WTC11 (cell line): ENCODE results near the gene ELMOD1. TPM values are rescaled to one million over a fixed set of nuclear protein-coding genes. Genes with fewer than 3 reads are reported as not detected.

Experiments
- ATAC-seq: fragments of 200-7000 bp; cut with Tn5 transposase; 2 replicates; pipeline ENCODE4 v1.10.0; 2021; ENCODE audit warnings: mild to moderate bottlenecking, moderate library complexity
- CTCF ChIA-PET: fragments of 300-600 bp; sonication (Branson Sonifier 250); formaldehyde crosslinking; loops from one replicate; lab custom pipeline; 2021; ENCODE audit warnings: antibody characterized with exemption; lab: Charles Lee
- POLR2A ChIA-PET: fragments of 350-600 bp; sonication (Branson Sonifier 250); formaldehyde crosslinking; loops from one replicate; lab custom pipeline; 2021; ENCODE audit warnings: antibody characterized with exemption; lab: Charles Lee
- DNase-seq: peaks from one replicate; pipeline ENCODE4 v3.0.0; 2021; ENCODE audit warnings: low spot score
- H3K27ac Mint-ChIP-seq: 2 replicates; pipeline ENCODE4 v1.8.0; 2021; ENCODE audit warnings: mixed read lengths
- H3K27me3 Mint-ChIP-seq: 2 replicates; pipeline ENCODE4 v1.8.0; 2021; ENCODE audit warnings: low read depth, mild to moderate bottlenecking, moderate library complexity, mixed read lengths
- H3K36me3 Mint-ChIP-seq: 2 replicates; pipeline ENCODE4 v1.8.0; 2021; ENCODE audit warnings: mixed read lengths
- H3K4me1 Mint-ChIP-seq: 2 replicates; pipeline ENCODE4 v1.8.0; 2022; ENCODE audit warnings: mixed read lengths
- H3K4me3 Mint-ChIP-seq: 2 replicates; pipeline ENCODE4 v1.8.0; 2021; ENCODE audit warnings: mild to moderate bottlenecking, moderate library complexity, mixed read lengths
- H3K9me3 Mint-ChIP-seq: 2 replicates; pipeline ENCODE4 v1.8.0; 2021; ENCODE audit warnings: mixed read lengths
- ATF1 ChIP-seq: sonication (generic); formaldehyde crosslinking; IDR thresholded peaks from 2 replicates; pipeline ENCODE4 v1.8.1; 2023; ENCODE audit warnings: mild to moderate bottlenecking, moderate library complexity, missing genetic modification reagents
- ATF3 ChIP-seq: sonication (generic); formaldehyde crosslinking; conservative IDR thresholded peaks from 2 replicates; pipeline ENCODE4 v1.8.1; 2022; ENCODE audit warnings: mild to moderate bottlenecking, missing genetic modification reagents
- CDX4 ChIP-seq: fragments of 250-450 bp; sonication (Bioruptor Pico); IDR thresholded peaks from 2 replicates; pipeline ENCODE4 v1.9.0; 2021; ENCODE audit warnings: moderate library complexity, mild to moderate bottlenecking, inconsistent platforms, borderline replicate concordance
- E2F1 ChIP-seq: sonication (generic); formaldehyde crosslinking; IDR thresholded peaks from 2 replicates; pipeline ENCODE4 v1.8.0; 2022; ENCODE audit warnings: mild to moderate bottlenecking, missing genetic modification reagents
- E2F5 ChIP-seq: sonication (generic); formaldehyde crosslinking; IDR thresholded peaks from 2 replicates; pipeline ENCODE4 v1.8.1; 2022; ENCODE audit warnings: mild to moderate bottlenecking, moderate library complexity, missing genetic modification reagents
- FOXK1 ChIP-seq: sonication (generic); formaldehyde crosslinking; IDR thresholded peaks from 2 replicates; pipeline ENCODE4 v1.8.0; 2022; ENCODE audit warnings: mild to moderate bottlenecking, moderate library complexity, missing genetic modification reagents
- FOXP1 ChIP-seq: sonication (generic); formaldehyde crosslinking; IDR thresholded peaks from 2 replicates; pipeline ENCODE4 v1.8.0; 2022; ENCODE audit warnings: missing genetic modification reagents, mild to moderate bottlenecking, moderate library complexity, borderline replicate concordance
- GABPB1 ChIP-seq: sonication (generic); formaldehyde crosslinking; IDR thresholded peaks from 2 replicates; pipeline ENCODE4 v1.8.1; 2023; ENCODE audit warnings: mild to moderate bottlenecking, missing genetic modification reagents
- GTF2I ChIP-seq: fragments of 250-450 bp; sonication (Bioruptor Pico); conservative IDR thresholded peaks from 2 replicates; pipeline ENCODE4 v1.4.0; 2021; ENCODE audit warnings: mild to moderate bottlenecking
- PREB ChIP-seq: sonication (generic); formaldehyde crosslinking; IDR thresholded peaks from 2 replicates; pipeline ENCODE4 v1.8.1; 2022; ENCODE audit warnings: mild to moderate bottlenecking, missing genetic modification reagents, moderate library complexity, borderline replicate concordance
- RORB ChIP-seq: fragments of 250-450 bp; sonication (Bioruptor Pico); IDR thresholded peaks from 2 replicates; pipeline ENCODE4 v1.9.0; 2021; ENCODE audit warnings: mild to moderate bottlenecking
- SOX15 ChIP-seq: fragments of 250-450 bp; sonication (Bioruptor Pico); IDR thresholded peaks from 2 replicates; pipeline ENCODE4 v1.9.0; 2021; ENCODE audit warnings: mild to moderate bottlenecking
- TEAD4 ChIP-seq: sonication (generic); formaldehyde crosslinking; IDR thresholded peaks from 2 replicates; pipeline ENCODE4 v1.8.0; 2022; ENCODE audit warnings: mild to moderate bottlenecking, missing genetic modification reagents
- USF2 ChIP-seq: sonication (generic); formaldehyde crosslinking; IDR thresholded peaks from 2 replicates; pipeline ENCODE4 v1.8.1; 2023; ENCODE audit warnings: mild to moderate bottlenecking, missing genetic modification reagents, moderate library complexity
- ZMAT4 ChIP-seq: fragments of 250-450 bp; sonication (Bioruptor Pico); IDR thresholded peaks from 2 replicates; pipeline ENCODE4 v1.9.0; 2021; ENCODE audit warnings: mild to moderate bottlenecking
- ZNF138 ChIP-seq: sonication (generic); formaldehyde crosslinking; conservative IDR thresholded peaks from 2 replicates; pipeline ENCODE4 v1.8.1; 2022; ENCODE audit warnings: mild to moderate bottlenecking, moderate library complexity, missing genetic modification reagents
- ZNF281 ChIP-seq: sonication (generic); formaldehyde crosslinking; IDR thresholded peaks from 2 replicates; pipeline ENCODE4 v1.8.0; 2023; ENCODE audit warnings: mild to moderate bottlenecking, missing genetic modification reagents
- ZNF317 ChIP-seq: sonication (generic); formaldehyde crosslinking; IDR thresholded peaks from 2 replicates; pipeline ENCODE4 v1.8.1; 2023; ENCODE audit warnings: low read depth, mild to moderate bottlenecking, moderate library complexity, missing genetic modification reagents, borderline replicate concordance
- ZNF512 ChIP-seq: sonication (generic); formaldehyde crosslinking; IDR thresholded peaks from 2 replicates; pipeline ENCODE4 v1.8.1; 2022; ENCODE audit warnings: missing genetic modification reagents, borderline replicate concordance
- ZNF671 ChIP-seq: fragments of 250-450 bp; sonication (Bioruptor Pico); IDR thresholded peaks from 2 replicates; pipeline ENCODE4 v1.8.0; 2021; ENCODE audit warnings: mild to moderate bottlenecking
- ZSCAN18 ChIP-seq: fragments of 250-450 bp; sonication (Bioruptor Pico); IDR thresholded peaks from 2 replicates; pipeline ENCODE4 v2.1.2; 2022; ENCODE audit warnings: mild to moderate bottlenecking, moderate library complexity
- total RNA-seq: library from RNA; stranded (reverse); gene quantifications from 3 replicates; pipeline ENCODE4 v1.2.3, GENCODE V29; 2021

The ELMOD1 gene
- total RNA-seq, 1 experiment from 2014 or later, result 2.3 TPM

- no peak for DNase-seq
- ChIA-PET CTCF (interaction anchor here (0.6 to 2.0 kb wide), 8 partner anchors 17 to 264 kb away, joined by 3 to 6 read pairs (median 3); no protein-coding TSS in a partner anchor), POLR2A (no interaction called here)
- peaks cover 46% of the 10 kb centered on the region for H3K4me1 Mint-ChIP-seq
- no peaks in the 10 kb centered on the region for H3K9me3 Mint-ChIP-seq
- H3K27ac Mint-ChIP-seq, result peak overlapping the region; percentile 24; the same call in 1 of the 2 replicates
- no peaks in the 10 kb centered on the region for H3K27me3 Mint-ChIP-seq
- no peak overlapping the region for H3K4me3 Mint-ChIP-seq
- peak; percentile 46 for ATAC-seq
- no peaks in the 10 kb centered on the region for H3K36me3 Mint-ChIP-seq
- TF ChIP-seq RORB (no peak), ZNF138 (CRISPR knock-in tag) (no peak)
- TF ChIP-seq, all 79 proteins: peak for 0
Measured at GRCh38 chr11:107653076-107653475, 62.1 kb downstream of the ELMOD1 start.

- Mint-ChIP-seq H3K36me3 (no peaks in the 10 kb centered on the region), H3K4me1 (peaks cover 33% of the 10 kb centered on the region), H3K27me3 (no peaks in the 10 kb centered on the region), H3K4me3 (no peak overlapping the region), H3K27ac (no peak overlapping the region), H3K9me3 (no peaks in the 10 kb centered on the region)
- ChIA-PET POLR2A (no interaction called here), CTCF (no interaction called here)
- TF ChIP-seq FOXK1 (CRISPR knock-in tag) (no peak), USF2 (no peak), ATF3 (CRISPR knock-in tag) (no peak), TEAD4 (CRISPR knock-in tag) (no peak), ZMAT4 (CRISPR knock-in tag) (no peak), ZNF281 (CRISPR knock-in tag) (no peak), SOX15 (CRISPR knock-in tag) (no peak), E2F1 (CRISPR knock-in tag) (no peak), PREB (CRISPR knock-in tag) (no peak), ZNF671 (CRISPR knock-in tag) (no peak), ZSCAN18 (CRISPR knock-in tag) (no peak), CDX4 (no peak), E2F5 (CRISPR knock-in tag) (no peak), GTF2I (CRISPR knock-in tag) (no peak), GABPB1 (CRISPR knock-in tag) (no peak), FOXP1 (no peak), ZNF317 (CRISPR knock-in tag) (no peak), ZNF512 (CRISPR knock-in tag) (no peak), ATF1 (no peak)
- no peak for DNase-seq
- no peak for ATAC-seq
Measured at GRCh38 chr11:107655602-107656001, 64.7 kb downstream of the ELMOD1 start.
